ENCODE results near the gene AOAH. TPM values are rescaled to one million over a fixed set of nuclear protein-coding genes. Genes with fewer than 3 reads are reported as not detected.
"Not testable (repeated sequence)": the region's sequence is repeated elsewhere in the genome, so short reads cannot be mapped to it uniquely, and the experiment has no call there.

The AOAH gene
- polyA plus RNA-seq, 4 donors: 2.3 to 3.4 (median 2.8) TPM

DNA sequence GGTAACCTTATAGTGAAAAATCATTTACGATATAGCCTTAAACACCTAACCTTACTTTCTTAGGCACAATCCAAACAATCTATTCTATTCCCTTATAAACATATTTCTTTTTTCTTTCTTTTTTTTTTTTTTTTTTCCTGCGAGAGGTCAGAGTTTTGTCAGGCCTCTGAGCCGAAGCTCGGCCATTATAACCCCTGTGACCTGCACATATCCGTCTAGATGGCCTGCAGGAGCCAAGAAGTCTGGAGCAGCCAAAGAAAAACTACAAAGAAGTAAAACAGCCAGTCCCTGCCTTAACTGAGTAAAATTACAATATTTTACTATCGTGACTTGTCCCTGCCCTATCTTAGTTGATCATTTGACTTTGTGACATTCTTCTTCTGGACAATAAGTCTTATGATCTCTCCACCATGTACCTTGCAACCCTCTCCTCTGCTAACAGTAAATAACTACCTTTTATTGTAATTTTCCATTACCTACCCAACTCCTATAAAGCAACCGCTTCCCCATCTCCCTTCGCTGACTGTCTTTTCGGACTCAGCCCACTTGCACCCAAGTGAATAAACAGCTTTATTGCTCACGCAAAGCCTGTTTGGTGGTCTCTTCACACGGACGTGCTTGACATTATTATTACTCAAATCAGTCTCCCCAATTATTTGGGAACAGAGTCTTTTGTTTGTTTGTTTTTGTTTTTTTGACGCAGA, 64.5 kb downstream of the AOAH start:
- DNase-seq (ENCODE audit: low read depth in 4 of 4, low spot score in 2 of 4): no peak

DNA sequence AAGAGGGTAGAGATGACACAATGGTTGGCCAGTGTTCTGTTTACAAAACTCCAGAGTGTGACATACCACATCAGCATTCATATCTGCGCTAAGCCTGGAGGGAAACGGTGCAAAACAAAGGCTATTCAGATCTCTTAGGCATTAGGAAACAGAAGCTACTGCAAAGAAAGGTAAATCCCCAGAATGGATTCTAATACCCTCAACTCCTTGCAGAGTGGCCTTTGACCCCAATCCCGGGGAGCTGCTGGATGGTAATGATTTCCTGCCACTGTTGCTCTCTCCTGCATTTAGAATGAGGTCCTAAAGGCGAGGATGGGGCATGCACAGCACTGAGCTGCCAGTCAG, 65.2 kb downstream of the AOAH start:
- DNase-seq (ENCODE audit: low read depth in 4 of 4, low spot score in 2 of 4): no peak

DNA sequence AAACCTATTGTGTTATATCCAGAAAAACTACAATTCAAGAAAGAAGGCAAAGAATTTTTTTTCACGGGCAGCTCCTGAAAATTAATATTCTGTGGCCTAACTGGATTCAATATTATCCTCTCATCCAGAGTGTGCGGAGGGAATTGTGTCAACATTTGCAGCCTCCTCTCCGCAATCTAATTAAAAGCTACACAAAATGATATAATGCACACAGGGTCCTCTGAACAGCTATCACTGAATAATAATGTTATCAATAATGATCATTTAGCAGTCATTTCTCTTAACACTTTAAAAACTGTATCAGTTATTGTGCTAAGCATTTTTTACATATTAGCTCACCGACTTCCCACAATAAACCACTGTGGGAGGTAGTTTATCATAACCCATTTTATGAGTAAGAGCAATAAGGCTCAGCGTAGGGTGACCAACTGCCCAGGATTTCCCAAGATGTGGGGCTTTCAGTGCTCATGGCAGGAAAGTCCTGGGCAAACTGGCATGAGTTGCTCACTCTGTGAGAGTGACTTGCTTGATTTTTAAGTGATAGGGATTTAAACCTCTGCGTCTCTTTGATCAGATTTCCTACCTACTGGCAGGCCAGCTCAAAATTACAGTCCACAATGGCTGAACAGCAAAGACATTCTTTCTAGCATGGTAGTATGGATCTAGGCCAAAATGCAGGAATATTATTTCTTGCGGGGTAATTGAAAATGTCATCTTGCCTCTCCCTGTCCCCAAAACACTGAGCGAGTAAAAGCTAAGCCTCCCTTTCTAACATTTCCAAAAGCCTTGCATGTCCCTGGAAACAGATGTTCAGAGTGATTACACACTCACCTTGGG, 65.7 kb downstream of the AOAH start:
- no peak for DNase-seq (ENCODE audit: low read depth in 4 of 4, low spot score in 2 of 4)

DNA sequence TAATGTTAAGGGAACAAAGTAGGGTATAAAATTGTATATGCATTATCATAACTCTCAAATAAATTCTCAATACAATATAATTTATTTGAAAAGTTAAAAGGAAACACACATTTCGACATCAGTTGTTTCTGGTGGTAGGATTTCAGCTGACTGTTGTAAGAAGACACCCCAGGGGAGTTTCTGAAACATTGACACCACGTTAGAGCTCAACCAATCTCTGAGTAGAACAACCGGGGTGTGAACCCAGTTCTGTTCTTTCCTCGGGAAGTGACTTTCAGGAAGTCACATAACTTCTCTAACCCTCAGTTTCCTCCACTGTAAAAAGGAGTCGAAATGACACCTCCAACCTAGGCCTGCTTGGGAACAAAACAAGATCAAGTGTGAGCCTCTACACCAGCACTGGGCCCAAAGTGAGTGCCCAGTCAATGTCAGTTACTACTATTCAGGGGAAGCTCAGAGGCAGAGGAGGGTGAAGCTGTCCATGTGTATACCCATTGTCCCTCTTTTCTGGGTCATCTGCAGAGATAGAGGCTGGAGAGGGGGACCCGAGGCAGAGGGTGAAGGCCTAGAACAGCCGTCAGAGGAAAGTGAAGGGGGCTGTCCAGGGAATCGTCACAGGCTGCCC, 67.1 kb downstream of the AOAH start:
- no peak for DNase-seq (ENCODE audit: low read depth in 4 of 4, low spot score in 2 of 4)

DNA sequence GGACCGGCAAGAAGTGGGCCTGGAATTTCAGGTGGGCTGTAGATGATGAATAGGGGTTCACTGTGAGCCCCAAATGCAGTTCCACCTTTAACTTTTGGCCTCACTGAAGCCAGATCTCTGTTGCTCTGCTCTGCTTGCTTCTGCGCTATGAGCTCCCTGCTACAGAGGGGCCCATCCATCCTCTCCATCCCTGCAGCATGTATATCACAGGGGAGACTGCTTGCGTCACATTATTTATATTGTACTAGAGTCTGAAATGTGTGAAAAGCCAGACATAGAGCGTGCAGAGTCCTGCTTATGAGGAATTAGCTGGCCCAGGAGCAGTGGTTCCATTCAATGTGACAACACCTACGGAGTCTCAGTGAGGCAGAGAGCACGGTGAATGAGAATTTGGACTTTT, 69.9 kb downstream of the AOAH start:
- DNase-seq (ENCODE audit: low read depth in 4 of 4, low spot score in 2 of 4): no peak

GRCh38 chr7:36653663-36654355, 70.5 kb downstream of the AOAH start:
- DNase-seq (ENCODE audit: low read depth in 4 of 4, low spot score in 2 of 4): no peak

GRCh38 chr7:36653008-36653662, 71.2 kb downstream of the AOAH start:
- no peak for DNase-seq (ENCODE audit: low read depth in 4 of 4, low spot score in 2 of 4)

DNA sequence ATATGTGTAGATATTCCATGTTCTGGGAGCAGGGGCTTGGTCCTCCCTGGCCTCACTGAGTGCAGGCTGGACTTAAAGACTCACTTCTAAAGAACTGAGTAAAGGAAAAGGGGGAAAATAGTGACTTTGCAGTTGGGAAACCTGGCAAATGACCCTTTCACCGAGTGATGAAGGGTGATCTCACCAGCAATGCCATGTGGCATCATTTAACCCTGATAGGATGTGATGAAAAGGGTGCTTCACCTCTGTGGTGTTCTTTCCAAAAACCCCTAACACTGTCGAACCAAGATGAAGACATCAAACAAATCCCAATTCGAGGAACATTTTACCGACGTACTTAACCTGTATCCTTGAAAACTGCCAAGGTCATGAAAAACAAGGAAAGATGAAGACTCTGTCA, 71.9 kb downstream of the AOAH start:
- no peak for DNase-seq (ENCODE audit: low read depth in 4 of 4, low spot score in 2 of 4)

DNA sequence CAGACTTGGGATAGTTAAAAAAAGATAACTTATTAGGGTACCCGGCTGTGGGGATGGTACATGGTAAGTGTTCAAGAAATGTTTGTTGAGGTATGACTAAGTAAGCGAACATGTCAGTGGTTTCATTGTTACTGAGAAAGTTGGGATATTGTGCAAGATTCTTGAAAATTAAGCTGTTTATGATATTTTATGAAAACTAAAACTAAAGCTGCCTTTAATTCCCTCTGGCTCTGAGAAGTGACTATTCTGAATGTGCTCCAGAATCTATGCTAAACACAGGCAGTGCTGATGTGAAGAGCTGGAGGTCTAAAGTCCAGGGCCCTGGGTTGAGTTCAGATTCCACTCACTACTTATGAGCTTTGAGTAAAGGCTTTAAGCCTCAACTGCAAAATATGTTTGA, 72.9 kb downstream of the AOAH start:
- DNase-seq (ENCODE audit: low read depth in 4 of 4, low spot score in 2 of 4): no peak

- no peak for DNase-seq (ENCODE audit: low read depth in 4 of 4, low spot score in 2 of 4)
Observed at GRCh38 chr7:36650766-36651312, 73.5 kb downstream of the AOAH start.

DNA sequence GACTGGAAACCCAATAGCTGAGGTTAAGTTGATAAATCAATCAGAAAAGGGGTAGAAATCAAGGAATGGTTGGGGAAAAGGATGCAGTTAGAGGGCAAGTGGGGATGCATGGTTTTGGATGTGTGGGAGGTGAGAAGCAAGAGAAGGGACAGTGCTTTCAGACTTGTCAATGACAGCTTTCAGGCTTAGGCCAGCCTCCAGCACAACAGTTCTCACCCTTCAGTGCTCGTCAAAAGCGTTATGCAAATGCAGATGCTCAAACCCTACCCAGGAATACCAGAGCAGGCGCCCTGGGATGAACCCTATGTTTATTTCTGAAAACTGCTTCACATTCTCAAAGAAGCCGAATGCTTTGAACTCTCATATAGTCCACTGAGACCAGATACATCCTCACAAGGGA, 74.0 kb downstream of the AOAH start:
- DNase-seq (ENCODE audit: low read depth in 4 of 4, low spot score in 2 of 4): no peak

- not testable (repeated sequence) for DNase-seq (ENCODE audit: low read depth in 4 of 4, low spot score in 2 of 4)
Observed at GRCh38 chr7:36649319-36649718, 75.0 kb downstream of the AOAH start.

GRCh38 chr7:36648441-36648840, 75.9 kb downstream of the AOAH start:
- no peak for DNase-seq (ENCODE audit: low read depth in 4 of 4, low spot score in 2 of 4)

DNA sequence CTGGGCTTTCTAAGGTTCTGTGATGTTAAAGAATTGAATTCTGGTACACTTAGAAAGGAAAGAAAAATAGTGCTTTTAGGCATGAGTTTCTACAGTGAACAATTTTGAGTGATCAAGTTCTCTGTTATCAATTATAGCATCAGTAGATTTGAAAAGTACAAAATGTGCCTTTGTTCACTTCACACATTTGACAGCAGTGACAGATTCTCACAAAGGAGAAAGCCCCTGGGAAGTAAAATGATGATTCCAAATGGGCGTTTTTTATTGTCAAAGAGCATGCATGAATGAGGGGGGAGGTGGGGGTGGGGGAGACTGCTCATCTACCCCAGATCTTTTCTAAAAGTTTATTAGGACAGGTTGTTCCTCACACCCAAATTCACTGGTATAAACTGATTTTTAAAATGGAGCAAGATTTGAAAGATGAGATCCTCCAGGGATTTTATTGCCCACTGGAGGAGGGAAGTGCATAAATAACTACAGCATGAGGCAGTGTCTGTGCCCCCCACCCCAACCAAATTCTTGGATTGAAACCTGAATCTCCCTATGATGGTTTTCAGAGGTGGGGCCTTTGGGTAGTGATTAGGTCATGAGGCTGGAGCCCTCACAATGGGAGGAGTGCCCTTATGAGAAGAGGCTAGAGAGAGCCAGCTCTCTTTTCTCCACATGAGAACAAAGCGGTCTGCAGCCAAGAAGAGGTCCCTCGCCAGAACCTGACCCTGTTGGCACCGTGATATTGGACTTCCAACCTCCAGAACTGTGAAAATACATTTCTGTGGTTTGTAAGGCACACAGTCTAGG, 79.5 kb downstream of the AOAH start:
- DNase-seq (ENCODE audit: low read depth in 4 of 4, low spot score in 2 of 4): no peak

DNA sequence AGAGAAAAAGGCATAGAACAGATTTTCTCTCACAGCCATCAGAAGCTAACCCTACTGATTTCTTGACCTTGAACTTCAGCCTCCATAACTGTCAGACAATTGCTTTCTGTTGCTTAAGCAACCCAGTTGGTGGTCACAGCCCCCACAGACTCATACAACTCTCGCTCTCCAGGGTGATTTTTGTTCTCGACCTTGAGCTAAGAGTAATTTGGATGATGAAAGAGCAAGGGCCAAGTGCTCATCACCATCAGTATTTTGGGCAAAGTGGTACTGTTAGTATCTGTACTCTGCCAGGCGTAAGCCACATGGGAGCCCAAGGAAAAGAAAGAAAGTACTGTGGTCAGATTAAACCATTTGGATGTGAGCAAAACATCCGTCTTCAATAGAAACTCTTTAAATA, 81.9 kb downstream of the AOAH start:
- no peak for DNase-seq (ENCODE audit: low read depth in 4 of 4, low spot score in 2 of 4)

DNA sequence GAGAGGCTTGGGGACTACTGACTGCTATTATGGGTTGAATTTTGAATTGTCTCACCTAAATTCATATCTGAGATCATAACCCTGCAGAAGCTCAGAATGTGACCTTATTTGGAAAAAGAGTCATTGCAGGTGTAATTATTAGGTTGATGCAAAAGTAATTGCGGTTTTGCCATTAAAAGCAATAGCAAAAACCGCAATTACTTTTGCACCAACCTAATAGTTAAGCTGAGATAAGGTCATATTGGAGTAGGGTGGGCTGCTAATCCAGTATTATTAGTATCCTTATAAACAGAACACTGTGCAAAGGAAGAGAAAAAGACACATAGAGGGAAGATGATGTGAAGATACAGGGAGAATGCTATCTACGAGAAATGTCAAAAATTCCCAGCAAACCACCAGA, 82.3 kb downstream of the AOAH start:
- DNase-seq (ENCODE audit: low read depth in 4 of 4, low spot score in 2 of 4): no peak

DNA sequence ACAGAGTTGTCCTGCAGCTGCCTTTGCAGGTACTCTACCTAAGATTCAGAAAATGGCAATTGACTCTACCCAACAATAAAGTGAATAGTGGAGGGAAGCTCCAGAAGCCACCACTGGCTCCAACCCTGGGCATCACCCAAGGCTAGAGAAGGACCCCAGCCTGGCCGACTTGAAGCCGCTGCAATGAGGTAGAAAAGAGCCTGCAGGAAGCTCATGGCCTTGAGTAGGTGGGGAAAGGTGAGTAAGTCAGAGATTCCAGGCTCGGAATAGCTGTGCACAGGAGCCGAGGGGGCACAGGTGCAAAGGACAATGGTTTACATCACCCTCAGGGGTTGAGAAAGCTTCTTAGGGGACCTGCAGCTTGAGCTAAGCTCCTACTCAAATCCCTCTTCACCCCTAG, 83.6 kb downstream of the AOAH start:
- DNase-seq (ENCODE audit: low read depth in 4 of 4, low spot score in 2 of 4): no peak

- no peak for DNase-seq (ENCODE audit: low read depth in 4 of 4, low spot score in 2 of 4)
Observed at GRCh38 chr7:36639826-36640225, 84.5 kb downstream of the AOAH start.

DNA sequence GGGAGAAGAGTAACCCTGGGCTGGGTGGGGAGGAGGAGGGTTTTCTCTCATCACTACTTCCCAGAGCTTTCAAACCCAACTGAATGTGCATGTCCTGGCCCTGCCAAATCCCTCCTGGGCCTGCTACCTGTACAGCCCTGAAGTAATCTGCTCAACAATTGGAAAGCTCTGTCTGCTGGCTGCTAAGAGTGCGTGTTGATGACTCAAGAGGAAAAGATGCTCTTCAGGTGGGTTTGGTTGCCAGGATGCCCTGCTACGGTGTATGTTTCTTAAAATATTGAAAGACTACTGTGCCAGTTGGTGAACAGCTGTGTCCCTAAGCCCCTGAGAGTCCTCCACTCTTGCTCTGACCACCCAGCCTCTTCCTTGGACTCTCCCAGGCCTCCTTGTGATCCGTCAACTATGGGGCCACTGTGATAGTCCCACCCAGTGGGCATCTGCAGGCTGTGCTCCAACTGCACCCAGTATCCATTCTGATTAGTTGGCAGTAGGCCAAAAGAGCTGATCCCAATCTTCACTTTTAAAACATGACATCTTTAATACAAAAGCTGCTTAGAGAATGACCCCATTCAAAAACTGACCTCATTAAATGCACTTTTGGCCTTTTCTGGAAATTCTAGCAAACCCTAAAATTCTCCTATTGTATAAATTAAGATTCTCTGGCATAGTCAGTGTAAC, 85.6 kb downstream of the AOAH start:
- DNase-seq (ENCODE audit: low read depth in 4 of 4, low spot score in 2 of 4): no peak

Measured in left renal cortex interstitium (tissue), 4 donors.